ENCODE results near the gene SLC4A5.

SLC4A5 gene

GRCh38 chr2:74275228-74275627, 68.0 kb downstream of the SLC4A5 start:
- no peak overlapping the region for H3K4me3 ChIP-seq (ENCODE audit: control insufficient read depth, low read depth, low read length)
- TF ChIP-seq CTCF (conservative IDR thresholded peaks at IDR 0.05; ENCODE audit: control insufficient read depth, insufficient read depth, low read depth, low read length) = no peak
- no peak for DNase-seq (ENCODE audit: low read depth)

- DNase-seq (ENCODE audit: low read depth) = no peak
- no peak overlapping the region for H3K4me3 ChIP-seq (ENCODE audit: control insufficient read depth, low read depth, low read length)
- no peak for TF ChIP-seq CTCF (conservative IDR thresholded peaks at IDR 0.05; ENCODE audit: control insufficient read depth, insufficient read depth, low read depth, low read length)
These were observed 73.5 kb downstream of the SLC4A5 start for GRCh38 chr2:74269667-74270066.

GRCh38 chr2:74267068-74267467, 76.1 kb downstream of the SLC4A5 start:
- no peak overlapping the region for H3K4me3 ChIP-seq (ENCODE audit: control insufficient read depth, low read depth, low read length)
- no peak for TF ChIP-seq CTCF (conservative IDR thresholded peaks at IDR 0.05; ENCODE audit: control insufficient read depth, insufficient read depth, low read depth, low read length)
- DNase-seq (ENCODE audit: low read depth) = no peak

DNA sequence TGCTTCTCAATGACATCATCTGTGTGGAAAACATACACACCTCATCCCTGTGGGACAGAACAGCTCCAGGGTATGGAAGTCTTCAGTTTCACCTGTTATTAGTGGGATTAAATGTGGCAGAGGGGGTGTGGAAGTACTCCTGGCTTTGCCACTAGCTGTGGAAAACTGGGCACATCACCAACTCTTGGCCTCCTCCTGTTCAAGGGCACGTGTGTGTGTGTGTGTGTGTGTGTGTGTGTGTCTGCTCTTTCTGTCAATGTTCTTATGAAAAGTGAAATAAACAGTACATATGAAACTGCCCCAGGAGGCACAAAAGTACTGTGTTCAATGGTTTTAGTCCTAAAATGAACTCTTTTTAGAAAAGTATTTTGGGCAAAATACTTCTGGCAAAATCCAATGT, 78.9 kb downstream of the SLC4A5 start:
- TF ChIP-seq CTCF (conservative IDR thresholded peaks at IDR 0.05; ENCODE audit: control insufficient read depth, insufficient read depth, low read depth, low read length) = no peak
- no peak for DNase-seq (ENCODE audit: low read depth)
- H3K4me3 ChIP-seq (ENCODE audit: control insufficient read depth, low read depth, low read length) = no peak overlapping the region

DNA sequence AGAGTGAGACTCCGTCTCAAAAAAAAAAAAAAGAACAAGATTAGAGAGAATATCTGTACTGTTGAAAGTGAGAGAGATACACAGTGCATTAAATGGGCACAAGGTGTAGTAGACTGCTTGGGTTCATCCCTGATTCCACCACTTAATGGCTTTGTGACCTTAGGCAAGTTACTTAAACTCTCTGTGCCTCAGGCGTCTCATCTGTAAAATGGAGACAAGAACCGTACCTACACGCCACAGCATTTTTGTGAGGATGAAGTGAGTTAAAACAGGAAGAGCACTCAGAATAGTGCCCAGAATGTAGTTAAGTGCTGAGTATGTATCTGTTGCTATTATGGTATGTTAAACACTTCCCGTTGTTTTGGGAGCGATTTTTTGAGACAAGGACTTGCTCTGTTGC, 80.5 kb downstream of the SLC4A5 start:
- H3K4me3 ChIP-seq (ENCODE audit: control insufficient read depth, low read depth, low read length) = no peak overlapping the region
- no peak for TF ChIP-seq CTCF (conservative IDR thresholded peaks at IDR 0.05; ENCODE audit: control insufficient read depth, insufficient read depth, low read depth, low read length)
- DNase-seq (ENCODE audit: low read depth) = no peak

GRCh38 chr2:74261204-74261864, 81.9 kb downstream of the SLC4A5 start:
- peak; percentile 41 for TF ChIP-seq CTCF (conservative IDR thresholded peaks at IDR 0.05; ENCODE audit: control insufficient read depth, insufficient read depth, low read depth, low read length)
- DNase-seq (ENCODE audit: low read depth) = peak; percentile 20
- H3K4me3 ChIP-seq (ENCODE audit: control insufficient read depth, low read depth, low read length) = no peak overlapping the region

- TF ChIP-seq CTCF (conservative IDR thresholded peaks at IDR 0.05; ENCODE audit: control insufficient read depth, insufficient read depth, low read depth, low read length) = no peak
- DNase-seq (ENCODE audit: low read depth) = no peak
- no peak overlapping the region for H3K4me3 ChIP-seq (ENCODE audit: control insufficient read depth, low read depth, low read length)
These were observed 82.7 kb downstream of the SLC4A5 start for GRCh38 chr2:74260495-74260894.
